ENCODE measurements around the gene SPOCK1.

SPOCK1 gene

DNA sequence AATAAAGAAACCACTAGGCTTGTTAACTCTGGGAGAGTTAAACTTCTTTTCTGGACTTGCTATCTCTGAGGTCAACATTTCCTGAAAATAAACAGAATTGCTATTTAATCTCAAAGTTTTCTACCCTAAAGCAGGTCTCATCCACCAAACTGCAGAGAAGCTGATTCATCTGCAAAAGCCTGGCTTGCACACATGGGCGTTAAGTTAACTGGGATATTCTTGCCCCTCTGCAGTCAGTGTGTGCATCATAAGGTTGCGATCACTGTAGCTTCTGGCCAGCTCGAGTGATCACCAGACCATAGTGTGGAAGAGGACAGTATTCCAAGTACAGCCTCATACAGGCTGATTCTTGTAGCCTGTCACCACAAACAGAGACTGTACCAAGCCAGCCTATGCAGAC is 99.2 kb downstream of the SPOCK1 start:
- Histone ChIP-seq H3K27me3 (no peaks in the 10 kb centered on the region), H3K4me1 (no peaks in the 10 kb centered on the region), H3K4me3 (no peak overlapping the region), H3K9me3 (no peaks in the 10 kb centered on the region), H3K36me3 (no peaks in the 10 kb centered on the region), H3K27ac (no peak overlapping the region)
- no peak for DNase-seq
- intact Hi-C loops (cut with DNase I; ENCODE audit: low total_unique reads), result no loop called here
- TF ChIP-seq, protein P1, sequence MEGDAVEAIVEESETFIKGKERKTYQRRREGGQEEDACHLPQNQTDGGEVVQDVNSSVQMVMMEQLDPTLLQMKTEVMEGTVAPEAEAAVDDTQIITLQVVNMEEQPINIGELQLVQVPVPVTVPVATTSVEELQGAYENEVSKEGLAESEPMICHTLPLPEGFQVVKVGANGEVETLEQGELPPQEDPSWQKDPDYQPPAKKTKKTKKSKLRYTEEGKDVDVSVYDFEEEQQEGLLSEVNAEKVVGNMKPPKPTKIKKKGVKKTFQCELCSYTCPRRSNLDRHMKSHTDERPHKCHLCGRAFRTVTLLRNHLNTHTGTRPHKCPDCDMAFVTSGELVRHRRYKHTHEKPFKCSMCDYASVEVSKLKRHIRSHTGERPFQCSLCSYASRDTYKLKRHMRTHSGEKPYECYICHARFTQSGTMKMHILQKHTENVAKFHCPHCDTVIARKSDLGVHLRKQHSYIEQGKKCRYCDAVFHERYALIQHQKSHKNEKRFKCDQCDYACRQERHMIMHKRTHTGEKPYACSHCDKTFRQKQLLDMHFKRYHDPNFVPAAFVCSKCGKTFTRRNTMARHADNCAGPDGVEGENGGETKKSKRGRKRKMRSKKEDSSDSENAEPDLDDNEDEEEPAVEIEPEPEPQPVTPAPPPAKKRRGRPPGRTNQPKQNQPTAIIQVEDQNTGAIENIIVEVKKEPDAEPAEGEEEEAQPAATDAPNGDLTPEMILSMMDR (IDR thresholded peaks at IDR 0.05), result no peak

DNA sequence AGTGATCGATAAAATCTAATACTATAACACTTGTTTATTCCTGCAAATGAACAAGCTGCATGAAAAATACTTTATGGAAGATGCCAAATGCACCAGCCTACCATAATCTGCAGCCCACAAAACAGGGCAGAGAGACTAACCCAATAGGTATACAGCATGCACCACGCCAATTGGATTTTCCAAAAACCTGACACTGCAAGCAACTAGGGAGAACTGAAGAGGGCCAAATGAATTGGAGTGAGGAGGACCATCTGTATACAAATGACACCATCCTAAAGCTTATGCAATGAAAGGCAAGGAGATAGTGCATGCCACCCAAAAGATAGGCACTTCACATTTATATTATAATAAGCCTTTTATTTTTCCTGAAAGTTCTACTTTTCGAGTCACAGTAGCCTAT is 100.4 kb downstream of the SPOCK1 start:
- intact Hi-C loops (cut with DNase I; ENCODE audit: low total_unique reads), result no loop called here
- Histone ChIP-seq H3K27ac (no peak overlapping the region), H3K27me3 (no peaks in the 10 kb centered on the region), H3K9me3 (no peaks in the 10 kb centered on the region), H3K4me3 (no peak overlapping the region), H3K4me1 (no peaks in the 10 kb centered on the region), H3K36me3 (no peaks in the 10 kb centered on the region)
- no peak for DNase-seq
- TF ChIP-seq, protein P1 (IDR thresholded peaks at IDR 0.05), result no peak

DNA sequence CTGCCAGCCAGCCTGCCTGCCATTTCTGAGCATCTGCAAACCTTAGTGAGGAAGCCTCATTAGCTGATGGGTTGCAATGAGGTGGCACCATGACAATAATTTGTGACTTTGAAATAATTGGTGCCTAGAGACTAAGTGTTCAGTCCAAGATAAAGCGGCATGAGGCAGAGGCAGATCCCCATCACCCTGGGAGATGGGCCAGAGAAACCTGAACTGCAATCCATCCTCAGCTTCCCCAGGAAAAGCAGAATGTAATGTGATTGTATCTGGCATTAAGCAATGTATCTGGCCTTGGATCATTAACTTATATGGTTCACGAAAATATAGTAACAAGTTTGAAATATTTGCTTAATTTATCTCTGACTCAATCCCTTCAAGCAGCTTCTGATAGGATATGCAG is 101.0 kb downstream of the SPOCK1 start:
- Histone ChIP-seq H3K4me3 (no peak overlapping the region), H3K36me3 (no peaks in the 10 kb centered on the region), H3K27me3 (no peaks in the 10 kb centered on the region), H3K27ac (no peak overlapping the region), H3K9me3 (no peaks in the 10 kb centered on the region), H3K4me1 (no peaks in the 10 kb centered on the region)
- no peak for DNase-seq
- intact Hi-C loops (cut with DNase I; ENCODE audit: low total_unique reads), result no loop called here
- TF ChIP-seq, protein P1 (IDR thresholded peaks at IDR 0.05), result no peak

DNA sequence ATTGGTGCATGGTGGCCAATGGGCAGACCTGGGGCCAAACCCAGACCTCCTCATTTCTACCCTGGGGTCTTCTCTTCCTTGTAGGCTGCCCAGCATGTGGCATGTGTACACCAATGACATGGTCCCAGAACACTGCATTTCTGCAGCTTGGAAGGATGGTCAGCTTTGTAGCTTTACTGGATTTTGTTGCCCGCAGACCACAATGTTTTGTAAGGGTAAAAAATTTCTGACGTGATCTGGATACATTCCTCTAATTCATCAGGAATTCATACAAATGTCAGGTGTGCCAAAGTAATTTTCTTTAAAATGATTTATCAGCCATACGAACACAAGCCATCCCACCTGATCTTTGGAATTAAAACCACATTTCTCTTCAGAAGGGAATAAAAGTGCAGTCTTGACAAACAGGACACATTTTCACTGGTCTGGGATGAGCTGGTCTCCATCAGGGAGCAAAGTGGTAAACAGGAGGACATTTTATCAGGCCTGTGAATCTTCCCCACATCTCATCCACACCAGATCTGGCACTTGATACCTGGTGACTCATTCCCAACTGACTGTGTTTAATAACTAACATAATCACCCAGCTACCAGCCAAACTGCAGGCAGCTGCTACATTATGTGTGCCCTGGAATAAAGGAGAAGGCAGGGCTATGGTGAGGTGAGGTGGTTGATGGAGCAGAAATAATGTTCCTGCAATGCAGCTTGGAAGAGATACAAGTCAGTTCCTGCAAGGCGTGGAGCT is 103.9 kb downstream of the SPOCK1 start:
- H3K27me3 ChIP-seq, result no peaks in the 10 kb centered on the region
- no peak overlapping the region for H3K4me3 ChIP-seq
- DNase-seq, result peak in 1 of 2 donors; percentile 37
- no peak overlapping the region for H3K27ac ChIP-seq
- no peaks in the 10 kb centered on the region for H3K9me3 ChIP-seq
- intact Hi-C loops (cut with DNase I; ENCODE audit: low total_unique reads), result no loop called here
- H3K36me3 ChIP-seq, result no peaks in the 10 kb centered on the region
- TF ChIP-seq, protein P1 (IDR thresholded peaks at IDR 0.05), result no peak
- H3K4me1 ChIP-seq, result no peaks in the 10 kb centered on the region

DNA sequence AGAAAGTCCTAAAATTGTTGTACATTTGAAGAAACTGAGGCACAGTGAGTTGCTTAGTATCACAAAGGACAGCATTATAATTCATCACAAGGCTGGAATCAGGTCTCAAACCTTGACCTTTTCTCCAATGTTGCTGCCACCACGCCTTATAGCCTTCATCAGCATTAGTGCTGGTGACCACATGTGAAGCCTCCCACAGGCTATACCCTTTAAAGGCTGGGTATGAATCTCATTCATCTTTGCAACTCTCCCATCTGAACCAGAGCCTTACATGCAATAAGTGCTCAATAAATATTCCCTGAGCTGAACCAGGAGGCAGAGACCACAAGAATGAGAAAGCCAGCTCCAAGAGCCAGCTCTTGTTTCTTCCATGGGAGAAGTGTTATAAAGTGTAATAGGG is 104.7 kb downstream of the SPOCK1 start:
- intact Hi-C loops (cut with DNase I; ENCODE audit: low total_unique reads), result no loop called here
- no peaks in the 10 kb centered on the region for H3K9me3 ChIP-seq
- TF ChIP-seq, protein P1 (IDR thresholded peaks at IDR 0.05), result no peak
- H3K4me3 ChIP-seq, result no peak overlapping the region
- no peak overlapping the region for H3K27ac ChIP-seq
- H3K27me3 ChIP-seq, result no peaks in the 10 kb centered on the region
- H3K4me1 ChIP-seq, result no peaks in the 10 kb centered on the region
- no peaks in the 10 kb centered on the region for H3K36me3 ChIP-seq
- DNase-seq, result no peak

All from tibial artery (tissue), 4 donors.